GM18858 (cell line): Measurements from ENCODE around the gene CSH1.
"Not testable (repeated sequence)": the region's sequence is repeated elsewhere in the genome, so short reads cannot be mapped to it uniquely, and the experiment has no call there.

ENCODE experiments used
- ATAC-seq: cut with Tn5 transposase; IDR thresholded peaks from one replicate; pipeline ENCODE4 v1.9.1; 2021; ENCODE audit not compliant: unreplicated experiment

Gene CSH1

DNA sequence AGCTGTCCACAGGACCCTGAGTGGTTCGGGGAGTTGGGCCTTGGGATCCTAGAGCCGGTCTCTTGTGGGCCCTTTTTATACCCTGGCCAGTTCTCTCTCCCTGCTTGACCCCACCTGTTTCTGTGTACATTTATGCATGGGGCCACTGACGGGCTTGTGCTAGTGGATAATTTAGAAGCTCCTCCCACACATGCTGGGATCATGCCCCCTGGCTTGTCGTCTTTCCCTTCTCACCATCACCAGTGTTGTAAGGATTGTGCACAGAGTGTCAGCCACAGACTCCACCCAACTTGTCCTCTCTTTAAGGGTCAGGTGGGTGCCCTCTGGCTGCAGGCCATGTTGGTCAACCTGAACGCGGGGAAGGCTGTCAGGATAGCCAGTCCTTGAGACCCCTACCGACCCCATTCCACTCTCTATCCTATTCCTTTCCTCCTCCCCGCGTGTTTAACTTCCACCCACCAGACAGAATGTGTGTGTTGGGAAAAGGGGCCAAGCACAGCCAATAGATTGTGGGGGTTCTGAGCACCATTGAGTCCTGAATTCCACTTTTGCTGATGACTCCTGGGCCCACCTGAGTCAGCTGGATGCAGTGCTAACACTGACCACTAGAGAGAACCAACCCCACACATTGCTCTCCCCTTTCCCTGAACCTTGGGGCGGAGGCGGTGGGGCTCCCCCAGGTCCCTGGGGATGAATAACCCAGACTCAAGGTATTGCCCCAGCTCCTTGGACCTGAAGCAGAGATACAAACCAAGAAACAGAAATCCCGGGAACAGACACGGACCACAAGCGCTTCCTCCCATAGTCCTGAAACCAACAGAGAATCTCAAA, at the start of gene CSH1:
Gene CSH1, minus strand, starts transcription at position 51 of the 831 bp plus-strand sequence. CDS start 63 bp downstream, outside the sequence.
- not testable (repeated sequence) for ATAC-seq

DNA sequence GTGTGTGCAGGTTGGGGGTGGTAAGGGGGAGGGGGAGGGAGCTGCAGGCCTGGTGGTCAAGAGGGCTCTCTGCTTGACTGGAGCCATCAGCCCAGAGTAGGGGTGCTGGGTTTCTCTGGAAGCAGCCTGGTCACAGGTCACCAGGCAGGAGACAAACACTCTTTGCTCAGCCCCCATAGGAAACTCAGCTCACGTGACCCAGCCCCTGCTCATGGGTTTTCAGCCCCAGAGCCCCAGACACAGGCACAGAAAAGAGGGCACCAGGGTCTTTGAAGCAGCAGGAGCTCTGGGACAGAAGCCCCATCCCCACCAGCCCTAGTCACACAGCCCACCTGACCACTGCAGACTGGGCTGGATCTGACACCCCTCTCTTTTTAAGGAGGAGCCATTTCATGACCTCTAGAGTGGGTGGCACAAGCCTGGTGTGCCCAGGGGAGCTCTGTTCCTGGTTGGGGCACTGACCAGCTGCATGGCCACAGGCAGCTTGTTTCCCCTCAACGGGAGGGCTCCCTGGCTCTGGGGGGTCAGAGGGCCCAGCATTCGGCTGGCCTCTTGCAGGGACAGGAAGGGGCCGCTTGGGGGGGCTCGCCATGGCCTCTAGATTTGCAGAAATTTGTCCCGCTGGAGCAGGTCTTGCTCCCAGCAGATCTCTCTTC, 49.5 kb upstream of the CSH1 start:
- no peak for ATAC-seq

DNA sequence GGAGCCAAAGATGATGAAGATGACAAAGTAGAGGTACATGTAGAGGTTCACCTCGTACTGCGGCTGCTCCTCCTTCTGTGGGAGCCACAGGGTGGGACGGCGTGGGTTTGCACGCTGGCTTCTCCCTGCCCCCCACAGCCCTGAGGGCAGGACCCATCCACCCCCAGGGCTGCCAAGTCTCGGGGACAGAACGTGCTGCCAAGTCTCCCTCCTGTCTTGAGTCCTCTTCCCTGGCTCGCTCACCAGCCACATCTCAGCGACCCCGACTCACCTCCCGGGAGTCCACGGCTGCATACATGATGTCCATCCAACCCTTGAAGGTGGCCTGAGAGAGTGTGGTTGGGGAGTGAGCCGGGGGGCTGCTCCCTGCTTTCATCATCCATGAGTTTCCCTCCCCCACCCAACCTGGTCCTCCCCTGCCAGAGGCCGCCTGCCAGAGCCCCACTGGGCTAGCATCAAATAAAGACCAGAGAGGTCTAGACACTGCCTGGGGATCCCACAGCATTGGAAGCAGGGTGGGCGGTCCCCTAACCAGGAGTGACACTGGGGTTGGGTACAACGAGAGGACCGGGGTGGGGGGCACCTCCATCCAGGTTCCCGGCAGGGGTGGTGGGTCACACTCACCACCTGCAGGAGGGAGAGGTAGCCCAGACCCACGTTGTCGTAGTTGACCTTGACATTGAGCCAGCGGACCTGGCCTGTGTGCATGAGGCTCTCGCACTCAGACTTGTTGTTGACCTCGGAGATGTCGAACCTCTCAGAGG, 48.5 kb upstream of the CSH1 start:
- ATAC-seq, result no peak

GRCh38 chr17:63943745-63944144, 47.4 kb upstream of the CSH1 start:
- no peak for ATAC-seq

DNA sequence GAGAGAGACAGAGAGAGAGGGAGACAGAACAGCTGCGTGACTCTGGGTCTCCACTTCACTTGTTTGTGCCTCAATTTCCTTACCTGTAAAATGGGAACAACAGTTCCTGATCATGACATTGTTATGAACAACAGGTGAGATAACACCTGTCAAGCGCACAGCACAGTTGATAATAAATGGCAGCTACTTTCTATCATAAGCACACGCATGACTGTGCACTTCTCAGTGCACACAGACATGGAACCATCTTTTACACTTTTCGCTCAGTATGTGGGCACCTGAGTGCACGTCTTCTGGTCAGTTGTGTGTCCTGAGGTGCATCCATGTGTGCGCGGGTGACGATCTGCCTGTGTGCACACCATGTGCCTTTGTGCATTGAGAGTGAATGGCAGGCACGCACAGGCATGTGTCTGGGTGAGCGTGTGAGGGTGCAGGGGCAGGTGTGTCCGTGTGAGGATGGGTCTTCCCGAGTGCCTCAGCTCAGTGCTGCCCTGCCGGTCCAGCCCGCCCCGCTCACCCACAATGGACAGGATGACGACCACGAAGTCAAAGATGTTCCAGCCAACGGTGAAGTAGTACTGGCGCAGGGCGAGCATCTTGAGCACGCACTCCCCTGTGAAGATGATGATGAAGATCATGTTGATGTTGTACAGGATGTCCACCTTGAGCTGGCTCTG, 46.1 kb upstream of the CSH1 start:
- ATAC-seq, result no peak

- no peak for ATAC-seq
These were observed 45.4 kb upstream of the CSH1 start for GRCh38 chr17:63941751-63942150.

DNA sequence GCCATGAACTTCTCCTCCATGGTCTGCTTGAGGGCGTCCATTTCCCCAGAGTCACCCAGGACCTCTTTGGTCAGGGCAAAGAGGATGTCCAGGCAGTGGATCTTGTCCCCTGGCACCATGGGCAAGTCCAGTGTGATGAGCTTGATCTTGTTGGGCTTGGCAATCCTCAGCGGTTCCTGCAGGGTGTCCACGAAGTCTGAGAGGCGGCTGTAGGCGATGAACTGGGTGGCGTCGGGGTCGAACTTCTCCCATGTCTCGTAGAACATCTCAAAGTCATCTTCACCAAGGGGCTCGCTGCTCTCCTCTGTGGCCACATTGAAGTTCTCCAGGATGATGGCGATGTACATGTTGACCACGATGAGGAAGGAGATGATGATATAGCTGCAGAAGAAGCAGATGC, 44.8 kb upstream of the CSH1 start:
- ATAC-seq, result no peak

GRCh38 chr17:63940584-63940983, 44.2 kb upstream of the CSH1 start:
- no peak for ATAC-seq

DNA sequence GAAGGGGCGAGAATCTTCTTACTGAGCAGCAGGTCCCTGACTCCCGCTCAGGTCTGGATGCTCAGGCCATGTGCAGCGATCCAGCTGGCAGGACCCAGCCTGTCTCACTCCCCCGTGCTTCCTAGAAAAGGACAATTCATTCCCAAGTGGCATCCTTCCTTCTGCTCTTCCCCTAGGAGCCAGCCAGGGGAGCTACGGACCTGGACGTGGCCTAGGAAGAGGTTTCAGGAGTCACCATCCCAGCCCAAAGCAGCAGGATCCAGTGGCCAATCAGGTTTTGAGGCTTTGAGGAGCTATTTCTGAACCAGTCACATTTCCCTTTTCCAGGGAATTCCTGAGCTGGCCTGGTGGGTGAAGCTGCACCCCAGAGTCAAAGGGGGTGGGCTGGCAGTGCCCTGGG, 43.5 kb upstream of the CSH1 start:
- no peak for ATAC-seq

DNA sequence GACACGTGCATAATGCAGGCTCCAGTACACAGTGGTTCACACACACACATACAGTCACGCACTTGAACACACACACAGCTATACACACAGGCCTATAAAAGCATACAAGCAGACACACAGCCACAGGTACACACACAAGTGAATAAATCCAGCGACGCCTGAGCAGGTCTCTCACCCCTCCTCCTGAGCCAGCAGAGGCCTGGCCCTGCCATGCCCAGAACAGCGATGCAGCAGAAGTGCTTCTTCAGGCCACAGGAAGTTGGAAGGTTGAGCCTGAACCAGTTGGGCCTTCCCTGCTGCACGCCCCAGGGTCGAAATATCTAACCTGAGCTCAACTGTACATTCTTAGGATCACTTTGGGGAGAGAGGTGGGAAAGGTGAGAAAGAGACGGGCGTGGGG, 43.0 kb upstream of the CSH1 start:
- no peak for ATAC-seq

DNA sequence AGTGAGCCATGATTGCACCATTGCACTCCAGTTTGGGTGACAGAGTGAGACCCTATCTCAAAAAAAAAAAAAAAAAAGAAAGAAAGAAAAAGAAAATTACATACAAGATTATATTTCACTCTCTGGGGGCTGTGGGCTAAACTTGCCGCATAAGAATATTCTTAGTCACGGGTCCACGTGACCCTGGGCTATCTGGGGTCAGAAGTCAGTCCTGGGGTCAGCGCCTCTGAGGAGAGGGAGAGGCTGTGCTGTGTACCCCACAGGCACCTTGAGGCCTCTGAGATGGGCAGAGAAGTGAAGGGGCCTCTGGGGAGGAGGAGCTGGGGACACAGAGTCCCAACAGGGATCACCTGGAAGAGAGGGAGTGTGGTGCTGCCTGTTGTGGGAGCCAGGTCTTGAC, 41.5 kb upstream of the CSH1 start:
- no peak for ATAC-seq

DNA sequence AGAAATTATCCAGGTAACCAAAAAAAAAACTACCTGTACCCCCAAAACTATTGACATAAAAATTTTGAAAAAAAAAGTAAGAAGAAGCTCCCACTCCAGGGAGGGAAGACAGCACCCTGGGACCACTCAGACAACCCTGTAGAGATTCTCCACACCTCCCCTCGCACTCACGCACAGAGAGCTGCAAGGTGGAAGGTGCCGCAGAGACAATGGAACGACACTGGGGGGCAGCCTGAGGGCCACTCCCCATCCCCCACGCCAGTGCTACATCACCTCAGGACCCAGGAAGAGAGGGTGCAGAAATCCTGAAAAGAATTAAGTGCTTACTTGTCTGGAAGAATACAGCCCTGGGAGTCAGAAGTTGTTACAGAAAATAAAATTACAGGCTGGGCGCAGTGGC, 40.9 kb upstream of the CSH1 start:
- ATAC-seq, result no peak

DNA sequence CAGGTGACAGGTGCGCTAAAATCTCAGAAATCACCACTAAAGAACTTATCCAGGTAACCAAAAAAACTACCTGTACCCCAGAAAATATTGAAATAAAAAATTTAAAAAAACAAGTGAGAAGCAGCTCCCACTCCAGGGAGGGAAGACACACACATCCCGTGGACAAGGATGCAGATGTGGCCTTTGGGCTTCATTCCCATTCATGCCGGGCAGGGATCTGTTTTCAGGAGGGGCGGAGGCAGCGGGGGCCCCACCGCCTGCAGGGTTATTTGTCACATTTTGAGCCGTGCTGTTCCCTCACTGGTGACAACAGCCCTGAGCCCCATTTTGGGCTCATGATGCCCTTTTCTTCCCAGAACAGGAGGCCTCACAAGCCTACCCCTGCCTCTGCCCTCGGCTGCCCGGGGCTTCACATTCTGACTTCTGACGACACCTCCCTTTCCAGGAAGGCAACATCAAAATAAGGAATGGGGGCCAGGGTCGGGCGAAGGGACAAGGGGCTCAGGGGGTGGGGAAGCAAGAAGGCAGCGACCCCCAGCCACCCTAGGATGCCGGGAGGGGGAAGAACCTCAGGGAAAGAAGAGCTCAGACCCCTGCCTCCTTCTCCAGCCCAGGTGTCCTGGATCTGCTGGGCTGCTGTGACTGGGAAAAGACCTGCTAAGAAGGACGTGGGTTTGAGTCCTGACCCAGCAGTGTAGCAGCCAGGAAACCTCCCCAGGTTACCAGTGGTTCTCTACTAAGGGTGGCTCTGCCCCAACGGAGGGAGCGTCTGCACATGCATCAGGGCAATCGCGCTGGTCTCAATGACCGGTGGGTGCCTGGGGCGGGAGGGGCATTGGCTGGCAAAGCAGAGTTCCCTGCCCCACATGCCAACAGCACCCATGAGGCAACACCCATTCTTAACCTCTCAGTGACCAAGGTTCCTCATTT, 38.1 kb upstream of the CSH1 start:
- ATAC-seq, result no peak

GRCh38 chr17:63933598-63933997, 37.2 kb upstream of the CSH1 start:
- ATAC-seq, result no peak

GRCh38 chr17:63932721-63933120, 36.3 kb upstream of the CSH1 start:
- ATAC-seq, result no peak

GRCh38 chr17:63931981-63932561, 35.7 kb upstream of the CSH1 start, which contains the start of gene CD79B:
Gene CD79B (minus strand): TSS chr17:63932331. CDS start chr17:63932261, 70 bp downstream.
- no peak for ATAC-seq

DNA sequence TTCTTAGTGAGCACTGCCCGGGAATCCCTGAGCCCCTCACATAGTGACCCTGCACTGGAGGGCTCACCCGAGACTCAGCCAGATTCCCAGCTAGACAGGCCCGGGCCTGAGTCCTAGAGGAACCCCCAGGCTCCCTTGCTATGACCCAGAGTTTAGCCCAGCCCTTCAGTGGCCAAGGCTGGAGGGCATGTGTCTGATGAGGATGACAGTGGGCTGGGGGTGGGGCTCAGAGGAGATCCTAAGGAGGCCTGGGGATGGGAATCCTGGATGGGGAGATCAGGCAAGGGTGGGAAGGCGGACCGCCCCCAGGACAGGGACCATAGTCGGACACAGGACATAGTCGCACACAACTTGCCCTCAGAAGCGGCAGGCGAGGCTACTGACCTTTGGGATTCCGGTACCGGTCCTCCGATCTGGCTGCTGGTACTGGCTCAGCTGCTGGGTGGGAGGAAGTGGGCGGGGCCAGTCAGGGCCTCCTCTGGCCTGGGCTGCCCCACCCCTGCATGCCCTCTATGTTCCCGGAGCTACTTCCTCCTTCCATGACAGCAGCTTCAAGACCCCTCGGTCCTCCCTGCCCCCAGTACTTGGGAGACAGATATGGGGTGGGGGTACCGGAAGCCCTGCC, 34.7 kb upstream of the CSH1 start:
- ATAC-seq, result no peak

GRCh38 chr17:63929860-63930766, 33.7 kb upstream of the CSH1 start:
- no peak for ATAC-seq
